Ascending aorta (tissue), 2 donors: Measurements from ENCODE around the gene CSF2RB. TPM values are rescaled to one million over a fixed set of nuclear protein-coding genes. Genes with fewer than 3 reads are reported as not detected.

Experiments used
- DNase-seq, 2 donors: peaks; one replicate each; pipeline ENCODE4 v3.0.0-alpha.2; 2019; ENCODE audit warnings: low spot score in 2 of 2
- H3K27ac ChIP-seq, 2 donors: fragments of 200-600 bp; sonication (generic); one replicate each; pipeline ENCODE4 v1.5.1; 2016 to 2017; ENCODE audit warnings: mild to moderate bottlenecking in 1 of 2
- H3K27me3 ChIP-seq: fragments of 200-600 bp; sonication (generic); one replicate; pipeline ENCODE4 v1.5.1; 2017
- H3K36me3 ChIP-seq, 2 donors: fragments of 200-600 bp; sonication (generic); one replicate each; pipeline ENCODE4 v1.5.1; 2016
- H3K4me1 ChIP-seq, 2 donors: fragments of 200-600 bp; sonication (generic); one replicate each; pipeline ENCODE4 v1.5.1; 2016 to 2017; ENCODE audit warnings: mild to moderate bottlenecking in 1 of 2
- H3K4me3 ChIP-seq, 2 donors: fragments of 200-600 bp; sonication (generic); one replicate each; pipeline ENCODE4 v1.5.1; 2016 to 2017; ENCODE audit warnings: mild to moderate bottlenecking in 1 of 2
- H3K9me3 ChIP-seq, 2 donors: fragments of 200-600 bp; sonication (generic); one replicate each; pipeline ENCODE4 v1.5.1; 2016
- CTCF ChIP-seq, 3 experiments: fragments of 200-600 bp in 2 of 3; fragments of 450-650 bp in 1 of 3; sonication (generic) in 2 of 3; IDR thresholded peaks; one replicate each; pipeline ENCODE4 v1.5.1; 2016 to 2019; ENCODE audit warnings: antibody characterized with exemption in 3 of 3, mild to moderate bottlenecking in 1 of 3, moderate library complexity in 1 of 3
- intact Hi-C: fragments of 100-400 bp; cut with DNase I; formaldehyde crosslinking; loops from one replicate; pipeline ENCODE4 v1.15.1; 2023
- total RNA-seq: library from RNA; depleted of rRNA; stranded (reverse); fragments of >200 nt; gene quantifications from one replicate; pipeline ENCODE4 v1.1.0, GENCODE V29; 2016

The CSF2RB gene
- total RNA-seq, 1 donor from 2014 or later = 6.0 TPM

GRCh38 chr22:36961626-36962025, 48.2 kb downstream of the CSF2RB start:
- Histone ChIP-seq H3K36me3 (no peaks in the 10 kb centered on the region), H3K27me3 (no peaks in the 10 kb centered on the region), H3K27ac (no peak overlapping the region), H3K4me1 (no peaks in the 10 kb centered on the region), H3K4me3 (no peak overlapping the region), H3K9me3 (no peaks in the 10 kb centered on the region)
- DNase-seq = no peak
- no peak for TF ChIP-seq CTCF (IDR thresholded peaks at IDR 0.05)
- intact Hi-C loops = loop anchor here (10.0 kb wide), 1 partner anchor 87 kb away; no protein-coding TSS in a partner anchor

GRCh38 chr22:36963302-36963701, 49.9 kb downstream of the CSF2RB start:
- Histone ChIP-seq H3K9me3 (no peaks in the 10 kb centered on the region), H3K27me3 (no peaks in the 10 kb centered on the region), H3K27ac (no peak overlapping the region), H3K36me3 (no peaks in the 10 kb centered on the region), H3K4me3 (no peak overlapping the region), H3K4me1 (no peaks in the 10 kb centered on the region)
- DNase-seq = no peak
- no peak for TF ChIP-seq CTCF (IDR thresholded peaks at IDR 0.05)
- intact Hi-C loops = loop anchor here (10.0 kb wide), 1 partner anchor 89 kb away; no protein-coding TSS in a partner anchor

GRCh38 chr22:36964106-36964505, 50.7 kb downstream of the CSF2RB start:
- no peak overlapping the region for H3K27ac ChIP-seq
- TF ChIP-seq CTCF (IDR thresholded peaks at IDR 0.05) = no peak
- DNase-seq = no peak
- no peaks in the 10 kb centered on the region for H3K4me1 ChIP-seq
- no peaks in the 10 kb centered on the region for H3K36me3 ChIP-seq
- intact Hi-C loops = loop anchor here (10.0 kb wide), 1 partner anchor 89 kb away; no protein-coding TSS in a partner anchor
- no peak overlapping the region for H3K4me3 ChIP-seq
- H3K27me3 ChIP-seq = no peaks in the 10 kb centered on the region
- no peaks in the 10 kb centered on the region for H3K9me3 ChIP-seq

- Histone ChIP-seq H3K9me3 (no peaks in the 10 kb centered on the region), H3K27ac (no peak overlapping the region), H3K36me3 (no peaks in the 10 kb centered on the region), H3K4me1 (no peaks in the 10 kb centered on the region), H3K4me3 (no peak overlapping the region), H3K27me3 (no peaks in the 10 kb centered on the region)
- intact Hi-C loops = loop anchor here (10.0 kb wide), 1 partner anchor 91 kb away; no protein-coding TSS in a partner anchor
- no peak for TF ChIP-seq CTCF (IDR thresholded peaks at IDR 0.05)
- no peak for DNase-seq
Measured at GRCh38 chr22:36965696-36966095, 52.3 kb downstream of the CSF2RB start.

- DNase-seq = no peak
- no peaks in the 10 kb centered on the region for H3K4me1 ChIP-seq
- no peaks in the 10 kb centered on the region for H3K27me3 ChIP-seq
- H3K27ac ChIP-seq = no peak overlapping the region
- no peak overlapping the region for H3K4me3 ChIP-seq
- no peak for TF ChIP-seq CTCF (IDR thresholded peaks at IDR 0.05)
- H3K9me3 ChIP-seq = no peaks in the 10 kb centered on the region
- intact Hi-C loops = loop anchor here (10.0 kb wide), 1 partner anchor 92 kb away; no protein-coding TSS in a partner anchor
- H3K36me3 ChIP-seq = no peaks in the 10 kb centered on the region
Measured at GRCh38 chr22:36966851-36967540, 53.6 kb downstream of the CSF2RB start.
